A549 (cell line): ENCODE results near the gene RAB9A.

Experiments
- CHD2 ChIP-seq: fragments of 150-350 bp; IDR thresholded peaks from 2 replicates; pipeline ENCODE4 v1.6.1; 2014; ENCODE audit warnings: low read length; ENCODE audit not compliant: partially characterized antibody
- EP300 ChIP-seq, 2 experiments: fragments of >200 bp; sonication (Bioruptor Twin); formaldehyde crosslinking; IDR thresholded peaks; 2 replicates in 1 of 2; 3 replicates in 1 of 2; pipeline ENCODE4 v1.6.1; 2016 to 2017
- NPAS2 ChIP-seq: fragments of 250-450 bp; sonication (Bioruptor Pico); IDR thresholded peaks from 2 replicates; pipeline ENCODE4 v1.8.0; 2022; ENCODE audit warnings: mild to moderate bottlenecking, moderate library complexity, borderline replicate concordance
- POLR2A ChIP-seq: IDR thresholded peaks from 2 replicates; pipeline ENCODE4 v1.6.1; 2012; ENCODE audit warnings: mild to moderate bottlenecking, low read length
- POLR2AphosphoS2 ChIP-seq: conservative IDR thresholded peaks from 2 replicates; pipeline ENCODE4 v1.6.1; 2012; ENCODE audit warnings: low read length, improper control_type of control experiment, inconsistent platforms
- SMC3 ChIP-seq: fragments of >200 bp; sonication (Bioruptor Twin); formaldehyde crosslinking; IDR thresholded peaks from 3 replicates; pipeline ENCODE4 v1.6.1; 2018; ENCODE audit warnings: inconsistent platforms
- TF ChIP-seq, protein P1 (sequence below): fragments of >200 bp; sonication (Bioruptor Twin); formaldehyde crosslinking; IDR thresholded peaks from 3 replicates; pipeline ENCODE4 v1.5.1; 2016
- TF ChIP-seq, protein P2 (sequence below): fragments of 150-350 bp; IDR thresholded peaks from 2 replicates; pipeline ENCODE4 v1.6.1; 2014; ENCODE audit warnings: low read depth, mild to moderate bottlenecking, low read length

DNA sequence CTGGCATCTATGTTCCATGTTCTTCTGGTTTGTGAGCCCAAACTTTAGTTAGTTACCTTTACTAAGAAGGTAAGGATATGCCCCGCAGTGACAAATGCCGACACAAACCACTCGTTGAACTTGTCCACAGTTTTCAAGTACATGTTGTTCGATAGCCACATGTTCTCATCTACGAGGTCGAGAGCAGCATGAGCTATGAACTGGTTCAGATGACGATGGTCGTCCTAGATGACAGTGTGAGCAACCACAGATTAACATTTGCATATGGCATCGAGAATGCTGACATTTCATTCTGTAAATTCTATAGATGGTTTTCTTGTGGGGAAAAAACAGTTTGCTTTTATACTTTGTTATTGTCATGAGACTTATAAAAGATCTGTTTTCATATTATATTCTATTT is 27.5 kb downstream of the RAB9A start:
- TF ChIP-seq, protein P1, sequence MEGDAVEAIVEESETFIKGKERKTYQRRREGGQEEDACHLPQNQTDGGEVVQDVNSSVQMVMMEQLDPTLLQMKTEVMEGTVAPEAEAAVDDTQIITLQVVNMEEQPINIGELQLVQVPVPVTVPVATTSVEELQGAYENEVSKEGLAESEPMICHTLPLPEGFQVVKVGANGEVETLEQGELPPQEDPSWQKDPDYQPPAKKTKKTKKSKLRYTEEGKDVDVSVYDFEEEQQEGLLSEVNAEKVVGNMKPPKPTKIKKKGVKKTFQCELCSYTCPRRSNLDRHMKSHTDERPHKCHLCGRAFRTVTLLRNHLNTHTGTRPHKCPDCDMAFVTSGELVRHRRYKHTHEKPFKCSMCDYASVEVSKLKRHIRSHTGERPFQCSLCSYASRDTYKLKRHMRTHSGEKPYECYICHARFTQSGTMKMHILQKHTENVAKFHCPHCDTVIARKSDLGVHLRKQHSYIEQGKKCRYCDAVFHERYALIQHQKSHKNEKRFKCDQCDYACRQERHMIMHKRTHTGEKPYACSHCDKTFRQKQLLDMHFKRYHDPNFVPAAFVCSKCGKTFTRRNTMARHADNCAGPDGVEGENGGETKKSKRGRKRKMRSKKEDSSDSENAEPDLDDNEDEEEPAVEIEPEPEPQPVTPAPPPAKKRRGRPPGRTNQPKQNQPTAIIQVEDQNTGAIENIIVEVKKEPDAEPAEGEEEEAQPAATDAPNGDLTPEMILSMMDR = no peak
- TF ChIP-seq POLR2A (no peak), CHD2 (no peak), POLR2AphosphoS2 (no peak), NPAS2 (CRISPR knock-in tag) (no peak), EP300 (IDR thresholded peaks at IDR 0.05) (no peak), SMC3 (no peak)
- TF ChIP-seq, protein P2, sequence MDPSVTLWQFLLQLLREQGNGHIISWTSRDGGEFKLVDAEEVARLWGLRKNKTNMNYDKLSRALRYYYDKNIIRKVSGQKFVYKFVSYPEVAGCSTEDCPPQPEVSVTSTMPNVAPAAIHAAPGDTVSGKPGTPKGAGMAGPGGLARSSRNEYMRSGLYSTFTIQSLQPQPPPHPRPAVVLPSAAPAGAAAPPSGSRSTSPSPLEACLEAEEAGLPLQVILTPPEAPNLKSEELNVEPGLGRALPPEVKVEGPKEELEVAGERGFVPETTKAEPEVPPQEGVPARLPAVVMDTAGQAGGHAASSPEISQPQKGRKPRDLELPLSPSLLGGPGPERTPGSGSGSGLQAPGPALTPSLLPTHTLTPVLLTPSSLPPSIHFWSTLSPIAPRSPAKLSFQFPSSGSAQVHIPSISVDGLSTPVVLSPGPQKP = no peak
